Head of caudate nucleus (tissue), 42 donors: ENCODE data around the gene PLXDC1.
"Not testable (repeated sequence)": the region's sequence is repeated elsewhere in the genome, so short reads cannot be mapped to it uniquely, and the experiment has no call there.

Source experiments
- DNase-seq, 42 donors: peaks; one replicate each; pipeline versions ENCODE4 v3.0.0 to v3.0.0-alpha.2; 2020 to 2021; ENCODE audit warnings: mixed read lengths in 7 of 42
- intact Hi-C: fragments of 100-400 bp; cut with DNase I; formaldehyde crosslinking; loops from one replicate; pipeline ENCODE4 v1.15.0; 2022

PLXDC1 gene

DNA sequence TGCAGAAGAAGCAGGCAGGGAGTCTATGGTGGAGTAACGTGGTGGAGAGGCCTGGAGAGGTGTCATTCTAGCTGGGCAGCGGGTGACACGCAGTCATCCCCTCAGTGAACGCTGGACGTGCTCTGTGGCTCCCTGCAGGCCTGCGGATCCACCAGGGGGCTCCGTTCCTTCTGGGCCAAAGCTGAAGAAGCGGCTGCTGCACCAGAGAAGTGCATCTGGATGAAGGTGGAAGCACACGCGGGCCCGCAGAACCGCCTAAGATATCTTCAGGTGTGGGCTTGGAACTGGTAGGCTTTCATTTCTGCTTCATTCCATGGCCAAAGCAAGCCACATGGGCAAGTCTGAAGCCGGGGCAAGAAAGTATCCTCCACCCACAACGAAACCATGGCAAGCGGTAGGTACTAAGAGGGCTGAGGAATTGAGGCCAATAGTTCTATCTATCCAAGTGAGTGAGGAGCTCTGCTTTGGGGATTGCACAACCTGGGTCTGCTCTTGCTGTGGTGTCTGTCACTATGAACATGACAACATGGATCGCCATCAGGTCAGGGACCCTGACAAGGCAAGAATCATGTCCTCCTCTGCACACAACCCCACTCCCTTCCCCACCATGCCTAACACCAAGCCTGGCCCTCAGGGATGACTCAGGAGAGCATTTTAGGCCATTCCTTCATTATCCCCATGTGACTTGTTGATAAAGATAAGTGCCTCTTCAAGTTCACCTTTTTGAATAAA lies 105.3 kb downstream of the PLXDC1 start:
- DNase-seq, result no peak
- intact Hi-C loops, result no loop called here

DNA sequence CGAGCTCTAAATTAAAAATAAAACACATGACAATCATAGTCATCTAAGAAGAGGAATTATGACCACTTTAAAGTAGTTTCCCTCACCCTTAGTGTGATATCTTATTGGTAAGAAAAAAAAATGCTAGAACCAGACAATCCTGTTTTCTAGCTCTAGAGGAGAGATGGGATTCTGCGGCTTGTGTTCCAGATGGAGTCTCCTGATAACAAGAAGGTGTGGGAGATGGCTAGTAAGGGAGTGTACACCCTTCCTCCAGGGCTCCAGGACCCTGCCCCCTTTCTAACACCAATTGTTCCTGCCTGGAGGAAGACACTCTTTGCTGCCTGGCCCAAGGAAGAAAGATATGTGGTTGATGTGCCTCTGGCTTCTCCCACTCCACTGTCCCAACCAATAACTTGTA lies 115.4 kb downstream of the PLXDC1 start:
- DNase-seq, result no peak
- intact Hi-C loops, result no loop called here

DNA sequence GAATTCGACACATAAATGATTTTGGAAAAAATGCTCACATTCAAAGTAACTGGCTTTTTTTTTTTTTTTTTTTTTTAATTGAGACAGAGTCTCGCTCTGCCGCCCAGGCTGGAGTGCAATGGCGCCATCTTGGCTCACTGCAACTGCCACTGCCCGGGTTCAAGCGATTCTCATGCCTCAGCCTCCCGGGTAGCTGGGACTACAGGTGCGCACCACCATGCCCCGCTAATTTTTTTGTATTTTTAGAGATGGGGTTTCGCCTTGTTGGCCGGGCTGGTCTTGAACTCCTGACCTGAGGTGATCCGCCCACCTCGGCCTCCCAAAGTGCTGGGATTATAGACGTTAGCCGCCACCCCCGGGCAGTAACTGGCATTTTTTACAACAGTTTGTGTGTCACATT lies 115.9 kb downstream of the PLXDC1 start:
- intact Hi-C loops, DNase-seq: not testable (repeated sequence)

DNA sequence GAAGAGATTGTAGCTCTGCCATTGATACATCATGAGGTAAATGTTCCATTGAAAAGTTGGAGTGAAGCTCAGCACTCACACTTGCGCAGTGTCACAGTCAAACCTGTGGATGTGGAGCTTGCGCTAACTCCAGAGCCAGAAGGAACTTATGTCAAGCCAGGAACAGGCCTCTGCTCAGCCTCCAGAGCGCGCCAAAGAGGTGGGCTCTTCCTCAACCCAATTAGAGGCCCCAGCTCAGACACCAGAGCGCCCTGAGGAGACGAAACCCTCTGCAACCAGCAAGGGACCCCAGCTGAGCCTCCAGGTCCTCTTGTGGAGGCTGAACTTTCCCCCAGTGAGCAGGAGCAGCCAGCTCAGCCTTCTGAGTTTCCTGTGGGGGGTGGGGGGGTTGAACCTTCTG lies 122.7 kb downstream of the PLXDC1 start:
- intact Hi-C loops, result no loop called here
- no peak for DNase-seq

DNA sequence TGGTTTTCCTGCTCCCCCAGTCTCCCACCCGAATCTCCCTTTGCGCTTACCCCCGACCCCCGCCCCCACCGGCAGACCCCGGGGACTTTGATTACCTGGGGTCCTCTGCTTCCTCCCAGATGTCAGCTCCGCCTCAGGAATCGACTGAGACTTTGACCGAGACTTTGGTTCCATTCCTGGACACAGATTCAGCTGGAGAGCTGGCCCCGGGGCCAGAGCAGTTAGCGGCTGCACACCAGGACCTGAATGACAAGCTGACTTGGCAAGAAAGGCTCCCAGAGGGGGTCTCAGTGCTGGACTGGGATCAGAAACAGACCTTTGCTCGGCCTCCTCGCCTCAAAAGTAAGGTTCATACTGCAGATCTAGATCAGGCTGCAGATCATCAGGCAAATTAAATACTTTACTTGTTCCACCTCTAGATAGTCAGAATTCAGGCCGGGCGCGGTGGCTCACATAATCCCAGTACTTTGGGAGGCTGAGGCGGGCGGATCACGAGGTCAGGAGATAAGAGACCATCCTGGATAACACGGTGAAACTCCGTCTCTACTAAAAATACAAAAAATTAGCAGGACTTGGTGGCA lies 123.9 kb downstream of the PLXDC1 start:
- intact Hi-C loops, result no loop called here

DNA sequence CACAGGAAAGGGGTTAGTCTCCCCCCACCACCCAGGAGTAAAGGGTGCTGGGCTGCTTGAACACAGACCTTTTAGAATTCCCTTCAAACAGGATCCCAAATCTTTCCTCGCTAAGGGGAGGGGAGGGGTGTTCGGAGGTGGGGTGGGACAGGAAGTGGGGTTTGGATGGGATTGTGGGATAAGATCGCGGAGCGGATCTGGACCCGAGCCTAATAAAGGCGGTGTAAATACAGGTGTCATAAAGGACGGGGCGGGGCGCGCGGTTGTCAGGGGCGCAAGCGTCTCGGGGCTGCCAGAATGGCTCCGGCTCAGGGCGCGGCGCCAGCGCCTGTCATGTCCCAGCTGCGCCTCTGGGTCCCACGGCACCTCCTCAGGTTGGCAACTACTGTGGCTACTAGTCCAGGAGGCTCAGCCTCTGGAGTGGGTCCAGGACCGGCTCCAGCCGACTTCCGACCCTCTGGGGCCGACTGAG lies 124.4 kb downstream of the PLXDC1 start:
- peak in 34 of 42 donors; percentile 5 to 48 (median 26) for DNase-seq
- intact Hi-C loops, result no loop called here

More for the DNA sequence above, 123.9 kb downstream of the PLXDC1 start:
- no peak for DNase-seq

DNA sequence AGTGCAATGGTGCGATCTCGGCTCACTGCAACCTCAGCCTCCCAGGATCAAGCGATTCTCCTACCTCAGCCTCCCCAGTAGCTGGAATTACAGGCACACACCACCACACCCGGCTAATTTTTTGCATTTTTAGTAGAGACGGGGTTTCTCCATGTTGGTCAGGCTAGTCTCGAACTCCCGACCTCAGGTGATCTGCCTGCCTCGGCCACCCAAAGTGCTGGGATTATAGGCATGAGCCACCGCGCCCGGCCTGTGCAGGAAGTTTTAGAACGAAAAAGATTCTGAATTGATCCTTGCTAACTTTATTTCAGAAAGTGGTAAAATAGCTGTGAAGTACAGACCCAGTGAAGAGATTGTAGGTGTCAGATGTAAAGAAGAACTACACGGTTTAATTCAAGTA lies 125.1 kb downstream of the PLXDC1 start:
- intact Hi-C loops, result not testable (repeated sequence)

DNA sequence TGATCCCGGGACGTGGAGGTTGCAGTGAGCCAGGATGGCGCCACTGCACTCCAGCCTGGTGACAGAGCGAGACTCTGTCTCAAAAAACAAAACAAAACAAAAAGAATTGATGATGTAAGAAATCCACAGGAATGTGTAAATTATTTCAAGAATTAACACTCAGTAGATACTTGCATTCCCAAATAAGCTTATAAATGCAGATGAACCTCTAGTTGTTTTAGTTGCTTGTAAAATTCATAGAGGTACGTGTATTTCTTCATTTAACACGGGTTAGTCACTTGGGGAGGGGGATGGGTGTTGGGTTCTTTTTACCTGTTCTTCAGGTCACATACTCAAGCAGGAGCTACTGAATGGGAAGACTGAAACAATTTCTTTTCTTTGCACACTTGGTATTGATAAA lies 128.5 kb downstream of the PLXDC1 start:
- intact Hi-C loops, result no loop called here

More for the DNA sequence above, 125.1 kb downstream of the PLXDC1 start:
- not testable (repeated sequence) for DNase-seq

DNA sequence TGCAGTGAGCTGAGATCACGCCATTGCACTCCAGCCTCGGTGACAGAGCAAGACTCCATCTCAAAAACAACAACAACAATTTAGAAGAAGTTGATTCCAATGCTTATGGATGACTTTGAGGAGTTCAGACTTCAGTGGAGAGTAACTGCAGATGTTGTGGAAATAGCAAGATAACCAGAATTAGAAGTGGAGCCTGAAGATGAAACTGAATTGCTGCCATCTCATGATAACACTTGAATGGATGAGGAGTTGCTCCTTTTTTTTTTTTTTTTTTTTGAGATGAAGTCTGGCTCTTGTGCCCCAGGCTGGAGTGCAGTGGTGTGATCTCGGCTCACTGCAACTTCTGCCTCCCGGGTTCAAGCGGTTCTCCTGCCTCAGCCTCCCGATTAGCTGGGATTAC lies 131.4 kb downstream of the PLXDC1 start:
- DNase-seq, intact Hi-C loops: not testable (repeated sequence)

More for the DNA sequence above, 128.5 kb downstream of the PLXDC1 start:
- DNase-seq, result no peak

DNA sequence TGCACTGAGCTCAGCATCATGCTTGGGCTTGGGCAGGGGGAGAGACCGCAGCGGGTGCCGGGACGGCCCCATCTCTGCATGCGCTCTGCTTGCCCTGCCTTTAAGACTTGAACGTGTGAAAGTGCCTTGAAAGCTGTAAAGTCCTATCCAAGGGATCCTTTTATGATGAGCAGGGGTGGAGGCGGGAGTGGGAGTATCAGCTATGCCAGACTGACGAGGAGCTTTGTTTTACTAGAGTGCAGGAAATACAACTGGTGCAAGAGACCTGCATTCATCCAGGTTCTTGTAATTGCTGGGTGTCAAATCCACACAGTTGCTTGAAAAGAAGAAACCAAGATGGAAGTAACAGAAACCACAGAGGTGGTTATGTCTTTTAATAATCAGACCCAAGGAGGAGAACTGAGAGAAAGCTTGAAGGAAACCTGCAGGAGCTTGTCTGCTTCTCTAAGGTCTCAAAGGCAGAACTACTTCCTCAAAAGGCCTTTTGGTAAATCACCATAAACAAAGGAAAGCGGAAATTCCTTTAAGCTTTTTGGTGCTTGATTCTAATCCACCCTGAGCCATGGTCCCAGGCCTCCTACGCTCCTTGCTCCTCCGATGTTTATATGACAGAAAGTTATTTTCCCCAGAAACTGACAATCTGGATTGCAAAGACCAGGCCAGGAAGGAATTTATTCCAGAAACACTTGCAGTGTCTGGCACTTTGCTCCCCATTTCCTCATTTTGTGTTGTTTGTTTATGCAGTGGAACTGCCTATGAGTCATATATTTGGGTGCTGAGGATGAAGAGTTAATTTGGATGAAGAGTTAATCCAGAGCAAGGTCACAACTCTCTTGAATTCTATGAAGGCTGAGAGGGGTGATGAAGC lies 132.9 kb downstream of the PLXDC1 start:
- intact Hi-C loops, result no loop called here
- peak in 40 of 42 donors; percentile 19 to 89 (median 59) for DNase-seq

DNA sequence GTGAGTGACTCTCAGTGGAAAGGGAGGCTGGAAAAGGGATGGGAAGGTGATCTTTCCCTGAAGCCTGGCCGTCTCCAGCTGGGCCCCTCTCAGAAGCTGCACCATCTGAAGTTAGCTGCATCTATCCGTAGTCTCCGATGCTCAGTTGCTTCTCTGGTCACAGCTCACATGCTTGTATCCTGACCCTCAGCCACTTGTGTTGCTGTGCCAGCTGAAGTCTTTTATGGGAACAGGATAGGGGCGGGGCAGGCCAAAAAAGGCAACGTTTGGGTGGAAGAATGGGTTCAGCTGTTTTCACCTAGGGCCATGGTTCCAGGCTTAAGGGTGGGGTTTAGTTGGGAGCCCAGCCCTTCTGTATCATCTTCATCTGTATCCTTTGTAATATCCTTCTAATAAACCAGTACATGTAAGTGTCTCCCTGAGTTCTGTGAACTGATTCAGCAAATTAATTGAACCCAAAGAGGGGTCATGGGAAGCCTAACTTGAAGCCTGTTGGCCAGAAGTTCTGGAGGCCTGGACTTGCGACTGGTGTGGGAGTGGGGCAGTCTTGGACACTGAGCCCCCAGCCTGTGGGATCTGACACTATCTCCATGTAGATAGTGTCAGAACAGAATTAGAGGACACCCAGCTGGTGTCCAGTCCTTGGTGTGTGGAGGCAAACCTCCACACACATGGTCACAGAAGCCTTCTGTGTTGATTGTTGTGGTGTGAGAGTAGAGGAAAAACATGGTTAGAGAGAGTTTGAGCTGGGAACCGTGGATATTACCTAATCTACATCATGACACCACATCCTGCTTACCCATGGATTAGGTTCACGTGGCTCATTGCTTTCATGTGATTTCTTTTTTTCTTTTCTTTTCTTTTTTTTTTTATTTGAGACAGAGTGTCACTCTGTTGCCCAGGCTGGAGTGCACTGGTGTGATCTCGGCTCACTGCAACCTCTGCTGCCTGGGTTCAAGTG lies 135.0 kb downstream of the PLXDC1 start:
- no peak for DNase-seq
- intact Hi-C loops, result no loop called here

DNA sequence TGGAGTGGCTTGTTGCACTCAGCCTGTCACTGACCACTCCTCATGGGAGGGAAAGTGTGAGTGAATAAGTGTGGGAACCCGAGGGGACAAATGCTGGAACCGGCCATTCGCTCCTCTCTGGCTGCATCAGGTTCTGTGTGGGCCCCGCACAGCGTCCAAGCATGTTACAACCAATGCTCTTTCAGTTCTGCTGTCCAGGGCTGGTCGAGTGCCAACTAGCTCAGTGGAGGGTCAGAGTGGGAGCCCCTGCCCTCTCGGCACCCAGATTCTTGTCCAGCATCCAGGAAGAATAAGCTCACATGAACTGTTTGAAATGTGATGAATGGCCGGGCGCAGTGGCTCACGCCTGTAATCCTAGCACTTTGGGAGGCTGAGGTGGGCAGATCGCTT lies 135.9 kb downstream of the PLXDC1 start:
- DNase-seq, result no peak
- intact Hi-C loops, result no loop called here

DNA sequence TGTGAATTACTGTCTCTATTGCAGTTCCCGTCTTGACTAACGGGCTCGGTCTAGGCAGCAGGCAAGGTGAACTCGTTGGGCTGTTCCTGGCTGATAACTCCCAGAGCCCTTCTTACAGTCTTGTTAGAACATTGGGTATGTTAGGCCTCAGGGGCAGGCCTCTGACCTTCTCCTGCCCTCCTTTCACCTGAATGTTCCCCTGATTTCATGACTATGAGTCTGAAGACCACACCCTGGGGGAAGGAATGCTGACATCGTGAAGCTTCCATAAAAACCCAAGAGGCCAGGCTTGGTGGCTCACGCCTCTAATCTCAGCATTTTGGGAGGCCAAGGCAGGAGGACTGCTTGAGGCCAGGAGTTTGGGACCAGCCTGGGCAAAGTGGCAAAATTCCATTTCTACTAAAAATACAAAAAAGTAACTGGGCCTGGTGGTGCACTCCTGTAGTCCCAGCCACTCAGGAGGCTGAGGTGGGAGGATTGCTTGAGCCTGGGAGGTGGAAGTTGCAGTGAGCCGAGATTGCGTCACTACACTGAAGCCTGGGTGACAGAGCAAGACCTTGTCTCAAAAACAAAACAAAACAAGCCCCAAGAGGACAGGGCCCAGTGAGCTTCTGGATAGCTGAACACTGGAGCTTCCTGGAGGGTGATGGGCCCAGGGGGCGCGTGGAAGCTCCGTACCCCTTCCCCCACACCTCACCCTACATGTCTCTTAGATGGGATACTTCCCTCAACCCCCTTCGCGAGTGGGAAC lies 136.5 kb downstream of the PLXDC1 start:
- intact Hi-C loops, result no loop called here
- DNase-seq, result no peak

DNA sequence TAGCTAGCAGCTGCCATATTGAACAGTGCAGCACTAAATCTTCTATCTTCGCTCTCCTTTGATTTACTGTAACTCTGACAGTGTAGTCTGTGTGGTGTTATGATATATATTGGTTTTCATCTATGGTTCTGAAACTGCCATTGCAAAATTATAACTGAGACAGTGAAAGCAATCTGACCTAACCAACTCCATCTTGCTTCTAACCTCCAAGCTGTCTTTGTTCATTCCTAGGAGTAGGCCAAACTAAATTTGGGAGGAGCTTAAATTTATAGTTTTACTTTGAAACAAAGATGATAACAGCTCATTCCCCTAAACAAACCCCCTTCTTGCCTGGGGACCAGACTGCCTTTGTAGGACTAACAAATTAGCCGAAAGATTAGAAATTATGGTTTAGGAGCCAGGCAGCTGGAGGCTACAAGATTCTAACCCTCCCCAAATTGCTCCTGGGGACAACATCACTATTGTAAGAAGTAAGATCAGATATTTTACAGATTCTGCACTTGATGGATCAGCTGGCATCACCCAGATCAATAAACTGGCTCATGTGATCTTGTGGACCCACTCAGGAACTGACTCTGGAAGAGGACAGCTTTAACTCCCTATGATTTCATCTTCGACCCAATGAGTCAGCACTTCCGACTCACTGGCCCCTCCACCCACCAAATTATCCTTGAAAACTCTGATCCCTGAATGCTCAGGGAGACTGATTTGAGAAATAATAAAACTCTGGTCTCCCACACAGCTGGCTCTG lies 137.2 kb downstream of the PLXDC1 start:
- DNase-seq, result no peak
- intact Hi-C loops, result no loop called here
